RWPE1 (cell line): ENCODE results near the gene DCBLD2.

Experiments used
- CTCF ChIA-PET: fragments of 350-600 bp; sonication (Branson Sonifier 250); formaldehyde crosslinking; extraction: SDS; loops from one replicate; lab custom pipeline; 2021; lab: Yijun Ruan, JAX
- POLR2A ChIA-PET: fragments of 400-600 bp; formaldehyde crosslinking; extraction: SDS; loops from one replicate; lab custom pipeline; 2020; ENCODE audit warnings: antibody characterized with exemption; ENCODE audit not compliant: low non-redundant PET; lab: Yijun Ruan, JAX
- DNase-seq: peaks from one replicate; pipeline ENCODE4 v3.0.0; 2012; ENCODE audit warnings: low spot score
- H3K27ac ChIP-seq: fragments of 450-650 bp; 2 replicates; pipeline ENCODE4 v1.5.1; 2017
- TF ChIP-seq, protein P1 (sequence below): fragments of 450-650 bp; conservative IDR thresholded peaks from 2 replicates; pipeline ENCODE4 v1.5.1; 2017; ENCODE audit warnings: low read depth, mild to moderate bottlenecking

DCBLD2 gene

DNA sequence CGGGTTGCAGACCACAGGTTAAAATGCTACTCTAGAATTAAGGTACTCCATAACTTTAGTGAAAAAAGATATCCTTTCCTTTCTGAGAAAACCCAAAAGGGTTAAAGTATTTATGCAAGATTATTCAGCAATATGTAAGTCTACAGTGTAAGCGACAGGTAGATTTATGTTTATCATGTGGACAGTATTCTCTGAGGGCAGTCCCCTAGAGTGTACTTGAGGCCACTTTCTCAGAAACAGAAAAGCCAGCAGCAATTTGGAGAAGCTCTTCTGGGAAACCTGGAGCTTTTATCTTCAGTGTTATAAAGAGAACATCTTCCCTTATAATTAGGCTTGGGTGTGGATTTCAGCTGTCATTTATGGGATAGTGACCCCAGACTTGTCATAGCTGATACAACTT lies 129.5 kb downstream of the DCBLD2 start:
- ChIA-PET POLR2A (no interaction called here), CTCF (no interaction called here)
- H3K27ac ChIP-seq = no peak overlapping the region
- DNase-seq = no peak
- TF ChIP-seq, protein P1, sequence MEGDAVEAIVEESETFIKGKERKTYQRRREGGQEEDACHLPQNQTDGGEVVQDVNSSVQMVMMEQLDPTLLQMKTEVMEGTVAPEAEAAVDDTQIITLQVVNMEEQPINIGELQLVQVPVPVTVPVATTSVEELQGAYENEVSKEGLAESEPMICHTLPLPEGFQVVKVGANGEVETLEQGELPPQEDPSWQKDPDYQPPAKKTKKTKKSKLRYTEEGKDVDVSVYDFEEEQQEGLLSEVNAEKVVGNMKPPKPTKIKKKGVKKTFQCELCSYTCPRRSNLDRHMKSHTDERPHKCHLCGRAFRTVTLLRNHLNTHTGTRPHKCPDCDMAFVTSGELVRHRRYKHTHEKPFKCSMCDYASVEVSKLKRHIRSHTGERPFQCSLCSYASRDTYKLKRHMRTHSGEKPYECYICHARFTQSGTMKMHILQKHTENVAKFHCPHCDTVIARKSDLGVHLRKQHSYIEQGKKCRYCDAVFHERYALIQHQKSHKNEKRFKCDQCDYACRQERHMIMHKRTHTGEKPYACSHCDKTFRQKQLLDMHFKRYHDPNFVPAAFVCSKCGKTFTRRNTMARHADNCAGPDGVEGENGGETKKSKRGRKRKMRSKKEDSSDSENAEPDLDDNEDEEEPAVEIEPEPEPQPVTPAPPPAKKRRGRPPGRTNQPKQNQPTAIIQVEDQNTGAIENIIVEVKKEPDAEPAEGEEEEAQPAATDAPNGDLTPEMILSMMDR = no peak

DNA sequence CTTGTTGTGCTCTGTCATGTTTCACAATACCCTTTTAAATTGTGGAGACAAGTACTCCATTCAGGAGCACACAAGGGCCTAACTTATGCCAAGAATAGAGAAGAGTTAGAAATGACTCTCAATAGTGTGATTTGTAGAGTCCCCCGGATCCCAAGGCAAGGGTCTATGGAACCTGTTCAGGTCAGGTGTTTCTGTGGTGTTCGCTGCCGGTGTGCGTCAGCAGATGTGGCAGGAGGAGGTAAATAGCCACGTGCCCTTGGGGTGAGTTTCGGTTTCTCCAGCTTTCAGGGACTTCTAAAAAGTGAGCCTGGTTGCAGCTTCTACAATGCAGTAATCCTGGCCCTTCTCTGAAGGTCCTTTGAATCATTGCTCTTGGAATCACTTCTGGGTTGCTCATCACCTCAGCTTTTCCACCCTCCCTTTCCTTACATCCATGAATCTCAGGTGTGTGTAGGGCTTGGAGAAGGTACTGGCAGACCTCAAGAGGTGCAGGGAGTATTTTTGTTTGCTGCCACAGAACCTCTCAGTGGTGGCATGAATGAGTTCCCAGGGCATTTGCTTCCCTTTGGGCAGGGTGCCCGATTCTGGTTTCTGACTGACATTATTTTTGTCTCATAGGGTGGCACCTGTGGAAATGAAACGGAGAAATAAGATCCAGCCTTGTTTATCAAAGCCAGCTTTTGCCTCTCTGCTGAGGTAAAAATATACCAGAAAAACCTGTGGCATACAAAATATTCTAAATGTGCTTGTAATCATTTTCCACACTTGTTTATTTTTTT lies 131.0 kb downstream of the DCBLD2 start:
- no peak overlapping the region for H3K27ac ChIP-seq
- TF ChIP-seq, protein P1 = no peak
- DNase-seq = no peak
- CTCF ChIA-PET = interaction anchor here (0.6 kb wide), 1 partner anchor 177 kb away, joined by 3 read pairs; the partner anchor contains the start of gene CPOX
- POLR2A ChIA-PET = no interaction called here

DNA sequence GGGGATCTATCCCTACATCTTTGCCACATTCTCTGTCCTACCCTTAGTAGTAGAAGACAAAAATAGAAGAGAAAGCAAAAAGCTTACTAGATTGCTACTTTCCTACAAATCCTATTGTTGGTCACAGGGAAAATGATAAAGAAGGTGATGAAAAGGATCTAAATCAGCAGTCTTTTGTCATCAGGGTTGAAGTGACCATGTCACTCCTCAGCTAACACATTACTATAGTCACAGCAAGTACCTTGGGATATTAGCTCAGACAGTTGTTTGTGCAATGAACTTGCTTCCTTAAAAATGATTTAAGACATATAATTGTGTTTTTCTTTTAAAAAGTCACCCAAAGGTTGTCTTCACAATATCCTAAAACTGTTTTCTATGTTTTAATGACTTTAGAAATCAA lies 132.0 kb downstream of the DCBLD2 start:
- DNase-seq = no peak
- ChIA-PET CTCF (no interaction called here), POLR2A (interaction anchor here (0.8 kb wide), 1 partner anchor 60 kb away, joined by 3 read pairs; no protein-coding TSS in a partner anchor)
- TF ChIP-seq, protein P1 = no peak
- no peak overlapping the region for H3K27ac ChIP-seq

DNA sequence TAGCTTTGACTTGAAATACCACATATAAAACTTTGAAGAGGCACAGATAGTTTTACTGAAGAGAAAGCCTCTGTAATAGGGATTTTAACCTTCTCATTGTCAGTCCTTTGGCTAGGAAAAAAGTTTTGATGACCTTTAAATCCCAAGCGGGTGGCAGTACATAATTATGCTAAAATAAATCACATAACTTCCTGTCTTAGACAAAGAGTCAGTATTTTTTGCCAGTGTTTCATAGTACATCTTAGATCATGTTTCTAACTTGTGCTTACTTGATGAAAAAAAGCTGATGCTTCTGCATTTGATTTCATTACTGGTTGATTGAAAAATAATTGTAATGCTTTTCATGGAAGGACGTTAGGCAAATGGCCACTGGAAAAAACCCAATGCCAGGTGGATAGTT lies 132.5 kb downstream of the DCBLD2 start:
- CTCF ChIA-PET = no interaction called here
- TF ChIP-seq, protein P1 = no peak
- no peak for DNase-seq
- no peak overlapping the region for H3K27ac ChIP-seq
- POLR2A ChIA-PET = interaction anchor here (0.8 kb wide), 1 partner anchor 60 kb away, joined by 3 read pairs; no protein-coding TSS in a partner anchor

DNA sequence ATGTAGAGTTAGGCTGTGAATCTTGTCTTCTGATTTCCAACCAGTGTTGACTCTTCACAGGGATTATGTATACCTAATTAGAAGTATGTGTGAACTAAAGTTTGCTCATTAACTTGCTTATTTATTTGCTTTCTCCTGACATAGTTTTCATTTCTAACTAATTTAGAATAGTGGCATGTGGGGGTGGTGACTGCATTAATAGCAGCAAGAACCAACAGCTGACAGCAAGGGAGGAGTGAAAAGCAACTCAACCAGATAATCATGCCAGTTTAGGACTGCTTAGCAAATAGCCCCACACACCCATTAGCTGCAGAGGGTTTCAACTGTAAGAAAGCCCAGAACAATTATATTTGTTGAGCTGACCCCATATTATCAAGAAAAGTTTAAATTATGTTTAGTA lies 134.6 kb downstream of the DCBLD2 start:
- no peak for DNase-seq
- TF ChIP-seq, protein P1 = no peak
- ChIA-PET POLR2A (no interaction called here), CTCF (interaction anchor here (0.6 kb wide), 1 partner anchor 67 kb away, joined by 7 read pairs; no protein-coding TSS in a partner anchor)
- H3K27ac ChIP-seq = no peak overlapping the region

DNA sequence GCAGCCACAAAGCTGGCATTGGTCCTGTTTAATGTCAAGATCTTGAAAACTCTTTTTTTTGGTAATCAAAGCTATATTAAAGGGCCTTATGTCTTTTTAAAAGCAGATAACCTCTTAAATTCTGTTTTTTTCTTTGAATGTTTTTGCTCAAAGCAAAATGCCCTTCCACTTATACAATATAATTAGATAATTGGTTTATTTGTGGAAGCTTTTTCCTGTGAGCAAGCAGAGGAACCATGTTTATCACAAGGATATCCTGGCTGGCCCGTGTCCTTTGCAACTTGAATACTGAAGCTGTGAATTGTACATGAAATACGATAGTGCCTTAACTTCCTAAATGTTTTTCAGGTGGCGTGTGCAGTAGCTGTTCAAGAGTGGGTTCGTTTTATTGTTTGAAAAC lies 135.8 kb downstream of the DCBLD2 start:
- DNase-seq = no peak
- ChIA-PET POLR2A (no interaction called here), CTCF (interaction anchor here (0.7 kb wide), 1 partner anchor 14 kb away, joined by 3 read pairs; no protein-coding TSS in a partner anchor)
- H3K27ac ChIP-seq = no peak overlapping the region
- TF ChIP-seq, protein P1 = no peak
